ENCODE results near the gene BSN.
"Not testable (repeated sequence)": the region's sequence is repeated elsewhere in the genome, so short reads cannot be mapped to it uniquely, and the experiment has no call there.

The BSN gene

DNA sequence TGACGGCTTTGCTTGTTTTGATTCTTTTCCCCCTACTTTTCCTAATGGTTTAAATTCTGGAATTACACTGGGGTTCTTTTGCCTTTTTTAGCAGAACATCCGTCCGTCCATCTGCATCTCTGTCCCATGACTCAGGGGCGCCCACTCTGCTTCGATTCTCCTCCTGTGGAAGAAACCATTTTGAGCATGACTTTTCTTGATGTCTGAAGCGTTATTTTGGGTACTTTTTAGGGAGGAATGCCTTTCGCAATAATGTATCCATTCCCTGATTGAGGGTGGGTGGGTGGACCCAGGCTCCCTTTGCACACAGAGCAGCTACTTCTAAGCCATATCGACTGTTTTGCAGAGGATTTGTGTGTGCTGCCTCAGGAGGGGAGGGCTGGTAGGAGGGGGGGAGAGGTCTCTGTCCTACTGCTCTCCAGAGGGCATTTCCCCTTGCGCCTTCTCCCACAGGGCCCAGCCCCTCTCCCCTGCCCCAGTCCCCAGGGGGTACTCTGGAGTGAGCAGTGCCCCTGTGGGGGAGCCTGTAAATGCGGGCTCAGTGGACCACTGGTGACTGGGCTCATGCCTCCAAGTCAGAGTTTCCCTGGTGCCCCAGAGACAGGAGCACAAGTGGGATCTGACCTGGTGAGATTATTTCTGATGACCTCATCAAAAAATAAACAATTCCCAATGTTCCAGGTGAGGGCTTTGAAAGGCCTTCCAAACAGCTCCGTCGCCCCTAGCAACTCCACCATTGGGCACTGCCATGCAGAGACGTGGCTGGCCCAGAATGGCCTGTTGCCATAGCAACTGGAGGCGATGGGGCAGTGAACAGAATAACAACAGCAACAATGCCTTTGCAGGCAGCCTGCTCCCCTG lies 19.5 kb upstream of the BSN start:
- DNase-seq (ENCODE audit: low read depth), result no peak

DNA sequence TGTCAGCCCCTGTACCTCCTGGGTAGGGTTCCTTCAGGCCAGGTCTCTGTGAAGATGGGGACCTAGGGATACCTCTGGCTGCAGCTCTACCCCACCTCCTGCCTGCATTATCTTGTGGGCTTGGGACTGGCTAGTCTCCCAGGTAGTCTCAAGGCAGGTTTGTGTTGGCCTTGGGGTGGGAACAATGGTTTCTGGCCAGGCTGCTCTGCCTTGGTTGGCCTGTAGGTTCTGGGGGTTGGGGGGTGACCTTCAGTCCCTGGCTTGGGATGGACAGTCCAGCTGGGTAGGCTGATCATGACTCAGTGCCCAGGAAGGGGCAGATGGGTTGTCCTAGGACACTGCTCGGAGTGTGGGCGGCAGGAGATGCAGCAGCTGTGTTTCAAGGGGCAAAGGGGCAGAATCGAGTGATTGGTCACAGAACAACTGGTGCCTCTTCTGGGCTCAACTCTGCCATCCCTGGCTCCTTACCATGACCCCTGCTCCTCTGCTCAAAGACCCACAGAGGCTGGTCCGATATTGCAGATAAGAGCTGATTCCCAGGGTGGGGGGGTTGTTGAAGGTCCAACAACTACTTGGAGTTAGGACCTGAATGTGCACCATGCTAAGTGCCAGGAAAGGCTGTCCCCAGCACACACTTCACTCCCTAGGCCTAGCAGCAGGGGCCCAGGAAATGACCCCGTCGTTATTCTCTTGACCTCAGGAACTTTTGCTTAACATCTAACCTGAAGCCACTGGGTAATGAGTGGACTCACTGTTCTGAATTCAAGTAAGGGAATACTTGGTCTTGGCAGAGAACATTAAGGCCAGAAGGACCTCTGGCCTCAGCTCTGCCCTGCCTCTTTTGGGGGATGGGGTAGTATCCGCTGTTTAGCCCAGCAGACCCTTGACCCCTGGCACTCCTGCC lies 18.1 kb upstream of the BSN start:
- no peak for DNase-seq (ENCODE audit: low read depth)

- no peak for DNase-seq (ENCODE audit: low read depth)
Observed at GRCh38 chr3:49536875-49537533, 17.3 kb upstream of the BSN start.

DNA sequence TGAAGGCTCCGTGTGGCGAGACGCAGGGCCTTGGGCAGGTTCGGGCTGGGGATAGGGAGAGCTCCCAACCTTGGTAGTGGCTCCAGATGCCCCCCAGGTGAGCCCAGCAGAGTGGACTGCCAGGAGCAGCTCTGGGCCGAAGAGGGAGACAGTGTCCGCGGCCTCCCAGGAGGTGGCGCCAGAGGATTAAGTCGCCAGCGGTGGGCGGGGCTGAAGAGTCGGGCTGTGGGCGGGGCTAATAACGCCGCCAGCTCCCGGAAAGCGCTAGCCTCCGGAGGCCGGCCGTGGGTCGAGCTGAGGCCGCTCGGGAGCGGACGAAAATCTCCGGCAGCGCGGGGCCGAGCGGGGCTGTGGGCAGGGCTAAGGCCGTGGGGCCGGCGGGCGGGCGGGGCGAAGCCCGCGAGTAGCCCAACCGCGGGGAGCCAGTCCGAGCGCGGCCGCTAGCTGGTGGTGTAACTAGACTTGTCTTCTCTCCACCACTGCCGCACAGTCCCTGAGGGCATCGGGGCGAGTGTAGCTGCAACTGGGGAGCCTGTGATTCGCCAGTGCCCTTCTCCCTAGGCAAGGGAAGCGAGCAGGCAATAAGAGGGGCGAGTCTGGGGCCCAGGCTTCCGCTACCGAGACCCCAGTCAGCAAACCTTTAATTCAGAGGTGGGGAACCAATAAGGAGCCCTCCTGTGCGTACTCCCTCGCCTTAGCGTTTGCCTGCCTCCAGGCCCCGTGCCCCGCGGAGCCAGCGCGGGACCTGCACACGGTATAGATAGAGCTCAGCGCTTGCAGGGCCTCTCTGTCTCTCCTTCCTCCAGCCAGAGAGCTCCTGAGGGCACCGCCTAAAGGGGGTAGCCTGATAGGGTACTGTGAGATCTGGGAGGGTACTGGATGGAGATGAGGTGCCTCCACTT lies 14.4 kb upstream of the BSN start:
- peak; percentile 91 for DNase-seq (ENCODE audit: low read depth)

DNA sequence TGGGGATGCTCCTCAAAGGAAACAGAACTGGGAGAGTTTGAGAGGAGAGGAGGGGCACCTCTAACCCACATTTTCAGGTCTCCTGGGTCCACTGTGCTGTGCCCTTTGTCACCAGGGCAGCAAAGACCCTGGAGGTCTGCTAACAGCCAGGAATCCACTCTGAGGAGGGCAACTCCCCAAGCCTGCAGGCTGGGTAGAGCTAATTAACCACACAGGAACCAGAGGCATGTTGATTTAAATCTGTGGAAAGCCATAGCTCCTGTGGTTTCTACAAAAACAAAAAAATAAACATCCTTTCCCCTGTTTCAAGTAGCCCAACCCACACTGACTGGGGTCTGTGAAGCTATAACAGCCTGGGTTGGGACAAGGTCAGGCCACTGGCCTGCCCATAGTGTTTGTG lies 2.2 kb upstream of the BSN start:
- DNase-seq (ENCODE audit: low read depth), result no peak

- no peak for DNase-seq (ENCODE audit: low read depth)
Observed at GRCh38 chr3:49553324-49553691, 969 bp upstream of the BSN start.

DNA sequence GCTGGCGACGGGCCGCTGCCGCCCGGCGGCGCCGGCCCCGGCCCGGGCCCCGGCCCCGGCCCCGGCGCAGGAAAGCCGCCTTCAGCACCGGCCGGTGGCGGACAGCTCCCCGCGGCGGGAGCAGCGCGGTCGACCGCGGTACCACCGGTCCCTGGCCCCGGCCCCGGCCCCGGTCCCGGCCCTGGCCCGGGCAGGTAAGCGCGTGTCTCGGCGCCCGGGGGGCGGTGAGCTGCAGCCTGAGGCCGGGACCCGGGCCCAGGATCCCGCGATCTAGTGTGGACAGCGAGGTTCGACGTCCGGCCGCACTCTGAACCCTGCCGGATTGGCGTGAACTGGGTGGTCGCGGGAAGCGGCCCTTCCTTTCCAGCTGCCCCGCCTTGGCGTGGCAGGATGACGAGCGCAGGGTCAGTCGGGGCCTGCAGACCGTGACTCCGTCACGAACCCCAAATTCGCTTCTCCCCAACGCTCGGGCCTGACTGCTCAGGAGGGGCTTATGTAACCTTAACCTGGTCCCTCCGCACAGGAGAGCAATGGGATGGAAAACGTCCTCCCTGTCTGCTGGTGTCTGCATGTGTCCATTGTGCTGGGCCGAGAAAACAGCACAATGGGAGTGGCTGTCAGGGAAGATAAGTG lies 472 bp downstream of the BSN start:
- DNase-seq (ENCODE audit: low read depth), result no peak

DNA sequence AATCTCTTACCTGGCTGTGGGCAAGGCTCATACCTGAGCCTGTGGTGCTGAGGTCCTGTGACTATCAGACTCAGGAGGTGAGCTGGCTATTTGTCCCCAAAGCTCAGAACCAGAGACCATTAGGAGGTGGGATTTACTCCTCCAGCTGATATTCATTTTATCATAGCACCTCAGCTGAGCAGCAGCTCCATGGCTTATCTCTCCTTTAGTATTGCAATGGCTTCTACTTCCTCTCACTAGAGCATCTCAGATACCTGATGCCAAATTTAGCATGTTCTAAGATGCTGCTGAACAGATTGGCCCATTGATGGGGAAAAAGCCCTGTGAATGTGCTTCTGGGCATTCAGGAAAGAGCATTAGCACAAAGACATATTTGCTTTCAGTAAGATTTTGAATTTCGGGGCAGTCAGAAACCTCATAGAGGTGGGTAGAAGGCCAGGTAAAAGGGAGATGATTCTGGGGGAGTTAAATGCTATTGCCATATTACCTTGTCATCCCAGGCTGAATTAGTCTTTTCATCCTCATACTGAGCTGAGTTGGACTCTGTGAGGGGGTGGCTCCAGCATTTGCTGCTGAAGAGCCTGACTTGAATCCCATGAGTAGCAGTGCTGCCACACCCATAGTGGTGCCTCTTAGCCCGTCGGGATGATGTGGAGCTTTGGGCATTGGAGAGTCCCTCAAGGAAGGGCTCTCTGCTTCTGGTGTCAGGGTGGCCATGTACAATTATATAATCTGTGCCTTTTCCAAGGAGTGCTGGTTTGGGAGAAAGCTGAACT lies 2.4 kb downstream of the BSN start:
- no peak for DNase-seq (ENCODE audit: low read depth)

DNA sequence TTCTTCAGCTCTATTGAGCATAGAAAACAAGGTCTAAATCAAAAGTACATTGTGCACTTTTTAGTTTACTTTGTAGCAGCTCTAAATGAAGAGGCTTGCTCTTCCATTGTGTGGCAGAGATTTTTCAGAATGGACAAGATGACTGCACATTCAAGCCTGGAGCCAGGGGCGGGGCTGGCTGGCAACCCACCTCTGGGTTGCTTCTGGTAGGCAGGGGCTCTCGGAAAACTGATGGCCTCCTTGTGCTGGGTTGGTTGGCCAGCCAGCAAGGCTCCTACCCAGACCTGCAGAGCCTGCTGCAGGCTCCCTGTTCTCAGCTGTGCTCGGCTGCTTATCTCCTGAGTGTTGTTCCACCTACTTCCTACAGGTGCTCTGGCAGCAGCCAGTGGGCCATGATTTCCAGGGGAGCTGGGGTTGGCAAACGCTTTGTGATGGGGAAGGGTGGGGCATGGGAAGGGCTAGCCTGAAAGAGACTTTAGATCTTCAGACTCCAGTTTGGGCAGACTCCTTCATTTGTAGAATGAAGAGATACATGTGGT lies 8.8 kb downstream of the BSN start:
- no peak for DNase-seq (ENCODE audit: low read depth)

GRCh38 chr3:49563766-49564165 lies 9.5 kb downstream of the BSN start:
- DNase-seq (ENCODE audit: low read depth), result no peak

- DNase-seq (ENCODE audit: low read depth), result no peak
Observed at GRCh38 chr3:49566312-49566711, 12.0 kb downstream of the BSN start.

GRCh38 chr3:49567406-49567805 lies 13.1 kb downstream of the BSN start:
- no peak for DNase-seq (ENCODE audit: low read depth)

GRCh38 chr3:49568965-49569364 lies 14.7 kb downstream of the BSN start:
- no peak for DNase-seq (ENCODE audit: low read depth)

GRCh38 chr3:49570028-49570654 lies 15.9 kb downstream of the BSN start:
- no peak for DNase-seq (ENCODE audit: low read depth)

DNA sequence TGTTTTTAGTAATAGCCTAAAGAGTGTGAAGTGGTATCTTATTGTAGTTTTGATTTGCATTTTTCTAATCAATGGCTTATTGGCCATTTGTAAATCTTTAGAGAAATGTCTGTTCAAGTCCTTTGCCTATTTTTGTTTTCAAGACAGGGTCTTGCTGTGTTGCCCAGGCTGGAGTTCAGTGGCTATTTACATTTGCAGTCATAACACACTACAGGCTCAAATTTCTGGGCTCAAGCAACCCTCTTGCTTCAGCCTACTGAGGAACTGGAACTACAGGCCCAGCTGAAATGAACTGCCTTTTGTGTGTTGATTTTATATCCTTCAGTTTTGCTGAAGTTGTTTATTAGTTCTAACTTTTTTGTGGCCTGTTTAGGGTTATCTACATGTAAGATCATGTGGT lies 27.9 kb downstream of the BSN start:
- DNase-seq (ENCODE audit: low read depth), result no peak

DNA sequence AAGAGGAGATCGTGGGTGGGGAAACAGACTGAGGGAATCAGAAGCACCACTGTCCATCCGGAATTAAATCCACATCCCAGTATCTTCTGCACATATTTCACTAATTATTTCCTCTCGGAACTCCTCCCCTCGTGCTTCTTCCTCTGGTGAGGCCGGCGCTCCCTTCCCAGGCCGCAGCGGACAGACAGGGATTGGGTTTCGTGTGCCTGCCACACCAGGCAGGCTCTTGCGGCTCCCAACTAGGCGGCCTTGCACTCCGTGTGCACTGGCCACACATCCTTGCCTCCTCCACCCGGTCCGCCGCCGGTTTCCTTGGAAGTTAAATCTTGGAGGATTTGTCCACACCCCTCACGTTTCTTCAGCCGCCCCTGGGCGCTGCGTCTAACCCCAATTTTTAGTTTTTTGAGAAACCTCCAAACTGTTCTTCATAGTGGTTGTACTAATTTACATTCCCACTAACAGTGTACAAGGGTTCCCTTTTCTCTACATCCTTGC lies 31.0 kb downstream of the BSN start:
- not testable (repeated sequence) for DNase-seq (ENCODE audit: low read depth)

GRCh38 chr3:49591615-49592014 lies 37.3 kb downstream of the BSN start:
- DNase-seq (ENCODE audit: low read depth), result no peak

DNA sequence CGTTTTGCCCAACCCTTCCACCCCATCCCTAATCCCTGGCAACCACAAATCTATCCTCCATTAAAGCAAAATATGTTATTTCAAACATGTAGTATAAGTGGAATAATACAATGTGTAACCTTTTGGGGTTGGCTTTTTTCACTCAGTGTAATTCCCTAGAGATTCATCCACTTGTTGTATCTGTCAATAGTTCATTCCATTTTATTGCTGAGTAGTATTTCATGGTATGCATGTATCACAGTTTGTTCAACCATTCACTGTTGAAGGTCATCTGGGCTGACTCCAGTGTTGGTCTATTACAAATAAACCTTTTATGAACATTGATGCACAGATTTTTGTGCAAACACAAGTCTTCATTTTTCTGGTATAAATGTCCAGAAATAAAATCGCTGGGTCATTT lies 38.8 kb downstream of the BSN start:
- DNase-seq (ENCODE audit: low read depth), result no peak

DNA sequence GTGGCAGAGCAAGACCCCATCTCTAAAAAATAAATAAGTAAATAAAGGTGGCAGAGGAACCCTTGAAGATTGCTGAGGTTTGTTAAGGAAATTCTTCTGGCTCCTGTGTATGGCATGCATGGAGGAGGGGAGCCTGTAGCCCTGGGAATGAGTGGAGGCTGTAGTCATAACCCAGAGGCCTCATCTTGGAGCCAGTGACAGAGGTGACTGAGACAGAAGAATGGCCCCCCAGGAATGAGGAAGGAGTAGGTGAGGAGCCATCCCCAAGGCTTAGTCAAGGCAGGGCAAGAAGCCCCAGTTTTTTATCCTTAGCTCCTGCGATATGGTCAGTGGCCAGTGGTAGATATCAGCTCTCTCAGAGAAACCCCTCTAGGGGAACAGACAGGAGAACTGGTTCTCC lies 46.5 kb downstream of the BSN start:
- DNase-seq (ENCODE audit: low read depth), result no peak
